H1 (cell line): ENCODE data around the gene LRTM2. TPM values are rescaled to one million over a fixed set of nuclear protein-coding genes. Genes with fewer than 3 reads are reported as not detected.

Experiments used
- BRCA1 ChIP-seq: IDR thresholded peaks from 2 replicates; pipeline ENCODE4 v1.6.1; 2012; ENCODE audit warnings: low read depth, low read length, improper control_type of control experiment
- CHD2 ChIP-seq: IDR thresholded peaks from 2 replicates; pipeline ENCODE4 v1.6.1; 2012; ENCODE audit warnings: low read length, improper control_type of control experiment
- CHD7 ChIP-seq: fragments of 300-600 bp; sonication (generic); IDR thresholded peaks from 2 replicates; pipeline ENCODE4 v1.7.1; 2012; ENCODE audit warnings: low read length, moderate library complexity, mild to moderate bottlenecking, inconsistent platforms; ENCODE audit not compliant: insufficient replicate concordance
- GTF2F1 ChIP-seq: IDR thresholded peaks from 2 replicates; pipeline ENCODE4 v1.6.1; 2012; ENCODE audit warnings: low read depth, low read length, improper control_type of control experiment, borderline replicate concordance
- HDAC6 ChIP-seq: IDR thresholded peaks from one replicate; pipeline ENCODE4 v1.7.1; 2012; ENCODE audit warnings: low read depth, mild to moderate bottlenecking, inconsistent platforms, low read length, moderate library complexity
- KDM5A ChIP-seq: fragments of 200-600 bp; IDR thresholded peaks from 2 replicates; pipeline ENCODE4 v1.7.1; 2012; ENCODE audit warnings: mild to moderate bottlenecking, low read length, inconsistent platforms, mixed read lengths
- MAFK ChIP-seq: IDR thresholded peaks from 2 replicates; pipeline ENCODE4 v1.6.1; 2012; ENCODE audit warnings: low read depth, mild to moderate bottlenecking, improper control_type of control experiment, low read length
- RBBP5 ChIP-seq: IDR thresholded peaks from 2 replicates; pipeline ENCODE4 v1.7.1; 2012; ENCODE audit warnings: low read depth, mild to moderate bottlenecking, inconsistent platforms, low read length, moderate library complexity, borderline replicate concordance
- SAP30 ChIP-seq: fragments of 300-600 bp; sonication (generic); IDR thresholded peaks from 2 replicates; pipeline ENCODE4 v1.7.1; 2012; ENCODE audit warnings: low read length, moderate library complexity, mild to moderate bottlenecking, inconsistent platforms; ENCODE audit not compliant: insufficient read depth, insufficient replicate concordance
- SIRT6 ChIP-seq: IDR thresholded peaks from one replicate; pipeline ENCODE4 v1.7.1; 2012; ENCODE audit warnings: low read length, inconsistent platforms
- SIX5 ChIP-seq: IDR thresholded peaks from 2 replicates; pipeline ENCODE4 v1.6.1; 2011; ENCODE audit warnings: mild to moderate bottlenecking, low read depth, low read length
- SP1 ChIP-seq: IDR thresholded peaks from 2 replicates; pipeline ENCODE4 v1.6.1; 2011; ENCODE audit warnings: low read depth, low read length
- ZNF274 ChIP-seq: IDR thresholded peaks from 2 replicates; pipeline ENCODE4 v1.7.0; 2012; ENCODE audit warnings: low read length, borderline replicate concordance; ENCODE audit errors: extremely low read depth
- polyA plus RNA-seq, 7 experiments: library from polyadenylated mRNA; depleted of rRNA in 3 of 7; stranded (reverse) in 5 of 7; unstranded in 2 of 7; fragments of >200 nt in 5 of 7; fragments of 200-250 nt in 2 of 7; gene quantifications; 1 replicate in 5 of 7; 2 replicates in 1 of 7; 4 replicates in 1 of 7; pipeline versions ENCODE4 v1.2.1 to v1.2.3, GENCODE V29; 2011 to 2013; ENCODE audit warnings: missing spikeins in 2 of 7, mixed read lengths in 2 of 7
- total RNA-seq: library from RNA; stranded (reverse); fragmentation: NEBNext Ultra II Directional; extraction: Animal tissue kit (Norgen Biotek cat#: 25700); gene quantifications from 2 replicates; pipeline ENCODE4 v1.2.1, GENCODE V29; 2021

The LRTM2 gene
- total and polyA plus RNA-seq, 2 of the 8 experiments (the other 6 are each of a cell fraction or from before 2014, with no cell fraction given), result 0.06 TPM; not detected in 1

- no peak for TF ChIP-seq CHD7
- TF ChIP-seq GTF2F1, result no peak
- no peak for TF ChIP-seq CHD2
- TF ChIP-seq ZNF274, result no peak
- no peak for TF ChIP-seq MAFK
- no peak for TF ChIP-seq RBBP5
- TF ChIP-seq SIX5, result no peak
- no peak for TF ChIP-seq SAP30
- TF ChIP-seq KDM5A, result no peak
- TF ChIP-seq BRCA1, result no peak
- no peak for TF ChIP-seq SP1
- no peak for TF ChIP-seq HDAC6
- no peak for TF ChIP-seq SIRT6
These were observed 62.0 kb downstream of the LRTM2 start (continued) for GRCh38 chr12:1882405-1882804.
